Astrocyte of the spinal cord (primary cell): ENCODE data around the gene STPG4.
"Not testable (repeated sequence)": the region's sequence is repeated elsewhere in the genome, so short reads cannot be mapped to it uniquely, and the experiment has no call there.

Experiments
- DNase-seq: peaks from one replicate; pipeline ENCODE4 v3.0.0; 2011; ENCODE audit warnings: low read depth, low spot score
- H3K4me3 ChIP-seq: 2 replicates; pipeline ENCODE4 v1.5.1; 2011; ENCODE audit warnings: low read depth, mild to moderate bottlenecking, low read length, moderate library complexity
- CTCF ChIP-seq: IDR thresholded peaks from 2 replicates; pipeline ENCODE4 v1.5.1; 2012; ENCODE audit warnings: low read depth, mild to moderate bottlenecking, low read length, inconsistent platforms
- in situ Hi-C: cut with HindIII; loops from 2 replicates; pipeline ENCODE4 v1.10.0; 2017; ENCODE audit warnings: low sequenced_read_pairs

The STPG4 gene

GRCh38 chr2:47119001-47119400 lies 36.1 kb downstream of the STPG4 start:
- no peak for TF ChIP-seq CTCF
- peak; percentile 86 for DNase-seq

GRCh38 chr2:47118581-47118980 lies 36.5 kb downstream of the STPG4 start:
- H3K4me3 ChIP-seq: no peak overlapping the region
- in situ Hi-C loops: no loop called here
- no peak for TF ChIP-seq CTCF
- no peak for DNase-seq

More at GRCh38 chr2:47119001-47119400, 36.1 kb downstream of the STPG4 start:
- no peak overlapping the region for H3K4me3 ChIP-seq
- in situ Hi-C loops: no loop called here

GRCh38 chr2:47112665-47113435 lies 42.3 kb downstream of the STPG4 start:
- no peak for DNase-seq
- no peak for TF ChIP-seq CTCF
- no peak overlapping the region for H3K4me3 ChIP-seq
- in situ Hi-C loops: no loop called here

DNA sequence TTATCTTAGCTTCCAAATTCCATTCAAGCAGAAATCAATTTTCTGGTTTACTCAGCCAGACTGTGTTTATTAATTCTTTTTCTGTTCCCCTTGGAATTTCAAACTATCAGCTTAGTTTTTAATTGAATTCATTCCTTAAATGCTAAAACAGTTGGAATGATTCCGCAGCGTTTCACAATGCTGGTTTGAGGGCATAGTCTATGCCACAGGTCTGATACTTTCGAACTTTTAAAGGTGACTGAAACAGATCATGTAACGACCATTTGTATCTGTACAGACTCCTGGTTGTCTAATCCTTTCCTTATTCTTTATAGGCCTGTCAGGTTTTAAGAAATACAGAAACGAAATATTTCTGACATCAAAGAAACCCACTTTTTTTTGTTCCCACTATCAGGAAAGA lies 45.4 kb downstream of the STPG4 start:
- no peak for DNase-seq
- H3K4me3 ChIP-seq: no peak overlapping the region
- in situ Hi-C loops: no loop called here
- no peak for TF ChIP-seq CTCF

GRCh38 chr2:47109007-47109375 lies 46.1 kb downstream of the STPG4 start:
- peak; percentile 57 for DNase-seq
- in situ Hi-C loops: no loop called here
- no peak overlapping the region for H3K4me3 ChIP-seq
- no peak for TF ChIP-seq CTCF

GRCh38 chr2:47108267-47109006 lies 46.7 kb downstream of the STPG4 start:
- DNase-seq, in situ Hi-C loops, H3K4me3 ChIP-seq: not testable (repeated sequence)

DNA sequence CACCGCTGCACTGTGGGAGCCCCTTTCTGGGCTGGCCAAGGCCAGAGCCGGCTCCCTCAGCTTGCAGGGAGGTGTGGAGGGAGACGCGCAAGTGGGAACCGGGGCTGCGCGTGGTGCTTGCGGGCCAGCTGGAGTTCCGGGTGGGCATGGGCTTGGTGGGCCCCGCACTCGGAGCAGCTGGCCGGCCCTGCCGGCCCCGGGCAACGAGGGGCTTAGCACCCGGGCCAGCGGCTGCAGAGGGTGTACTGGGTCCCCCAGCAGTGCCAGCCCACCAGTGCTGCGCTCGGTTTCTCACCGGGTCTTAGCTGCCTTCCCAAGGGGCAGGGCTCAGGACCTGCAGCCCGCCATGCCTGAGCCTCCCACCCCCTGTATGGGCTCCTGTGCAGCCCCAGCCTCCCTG lies 47.9 kb downstream of the STPG4 start:
- DNase-seq, H3K4me3 ChIP-seq, in situ Hi-C loops: not testable (repeated sequence)

DNA sequence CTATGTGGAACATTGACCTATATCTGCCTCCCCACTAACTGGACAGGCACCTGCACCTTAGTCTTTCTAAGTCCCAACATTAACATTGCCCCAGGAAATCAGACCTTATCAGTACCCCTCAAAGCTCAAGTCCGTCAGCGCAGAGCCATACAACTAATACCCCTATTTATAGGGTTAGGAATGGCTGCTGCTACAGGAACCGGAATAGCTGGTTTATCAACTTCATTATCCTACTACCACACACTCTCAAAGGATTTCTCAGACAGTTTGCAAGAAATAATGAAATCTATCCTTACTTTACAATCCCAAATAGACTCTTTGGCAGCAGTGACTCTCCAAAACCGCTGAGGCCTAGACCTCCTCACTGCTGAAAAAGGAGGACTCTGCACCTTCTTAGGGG lies 48.9 kb downstream of the STPG4 start:
- in situ Hi-C loops, H3K4me3 ChIP-seq: not testable (repeated sequence)

GRCh38 chr2:47099712-47100111 lies 55.4 kb downstream of the STPG4 start:
- H3K4me3 ChIP-seq, in situ Hi-C loops, DNase-seq: not testable (repeated sequence)

More for the DNA sequence above, 48.9 kb downstream of the STPG4 start:
- not testable (repeated sequence) for DNase-seq
